ENCODE measurements around the gene MUC6.

DNA sequence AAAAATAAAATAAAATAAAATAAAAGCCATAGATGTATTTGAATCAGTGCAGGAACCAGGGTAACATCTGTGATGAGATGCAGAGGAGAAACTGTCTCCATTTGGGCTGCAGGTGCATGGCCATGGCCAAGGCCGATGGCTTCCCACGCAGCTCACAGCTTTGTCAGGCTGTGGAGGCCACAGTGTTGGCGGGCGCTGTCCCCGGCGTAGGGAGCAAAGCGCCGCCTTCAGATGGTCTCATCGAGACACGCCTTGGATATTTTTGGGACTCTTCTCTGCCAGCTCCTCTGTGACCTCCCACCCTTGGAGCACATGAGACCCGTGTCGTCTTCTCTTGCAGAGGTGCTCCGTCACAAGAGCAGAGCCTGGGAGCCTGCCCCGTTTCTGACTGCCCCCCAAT lies 38.6 kb downstream of the MUC6 start:
- no peak for TF ChIP-seq ARNT (IDR thresholded peaks at IDR 0.05)
- no peak for TF ChIP-seq BHLHE40 (IDR thresholded peaks at IDR 0.05; ENCODE audit: borderline replicate concordance)
- no peak for TF ChIP-seq FOXM1 (IDR thresholded peaks at IDR 0.05; ENCODE audit: borderline replicate concordance)
- TF ChIP-seq, protein P1, sequence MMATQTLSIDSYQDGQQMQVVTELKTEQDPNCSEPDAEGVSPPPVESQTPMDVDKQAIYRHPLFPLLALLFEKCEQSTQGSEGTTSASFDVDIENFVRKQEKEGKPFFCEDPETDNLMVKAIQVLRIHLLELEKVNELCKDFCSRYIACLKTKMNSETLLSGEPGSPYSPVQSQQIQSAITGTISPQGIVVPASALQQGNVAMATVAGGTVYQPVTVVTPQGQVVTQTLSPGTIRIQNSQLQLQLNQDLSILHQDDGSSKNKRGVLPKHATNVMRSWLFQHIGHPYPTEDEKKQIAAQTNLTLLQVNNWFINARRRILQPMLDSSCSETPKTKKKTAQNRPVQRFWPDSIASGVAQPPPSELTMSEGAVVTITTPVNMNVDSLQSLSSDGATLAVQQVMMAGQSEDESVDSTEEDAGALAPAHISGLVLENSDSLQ (IDR thresholded peaks at IDR 0.05): no peak
- TF ChIP-seq CTBP1 (IDR thresholded peaks at IDR 0.05; ENCODE audit: borderline replicate concordance): no peak

Measured in HEK293T (cell line).